Measurements from ENCODE around the gene MYO3B. TPM values are rescaled to one million over a fixed set of nuclear protein-coding genes. Genes with fewer than 3 reads are reported as not detected.

The MYO3B gene
- total and polyA plus RNA-seq, 2 donors (not counting 3 experiments of a cell fraction or from before 2014, with no cell fraction given) = 0.03 TPM; not detected in 1

GRCh38 chr2:170509452-170510193, 331.7 kb downstream of the MYO3B start:
- H3K4me3 ChIP-seq (replicated peaks in 1 of 3; ENCODE audit: insufficient read depth in 1 of 3, low read depth in 1 of 3, low read length in 3 of 3) = no peak overlapping the region
- BruUV-seq (replicated peaks) = no TSS peak
- no peak for DNase-seq (ENCODE audit: low read depth, low spot score)
- no peak for TF ChIP-seq POLR2A (IDR thresholded peaks at IDR 0.05; ENCODE audit: low read depth, low read length)
- TF ChIP-seq GATA2 (IDR thresholded peaks at IDR 0.05; ENCODE audit: insufficient read depth, insufficient read length, low read depth, low read length) = no peak
- TF ChIP-seq JUN (IDR thresholded peaks at IDR 0.05; ENCODE audit: borderline replicate concordance, insufficient read depth, insufficient read length, low read depth) = no peak
- TF ChIP-seq MYC (IDR thresholded peaks at IDR 0.05; ENCODE audit: low read depth, low read length) = no peak
- TF ChIP-seq CTCF (IDR thresholded peaks at IDR 0.05; ENCODE audit: extremely low read depth in 1 of 2, insufficient read depth in 1 of 2, low read depth in 1 of 2, low read length in 2 of 2) = no peak
- no peak for TF ChIP-seq MAX (IDR thresholded peaks at IDR 0.05; ENCODE audit: insufficient read depth, insufficient read length)
- no peak for TF ChIP-seq FOS (IDR thresholded peaks at IDR 0.05; ENCODE audit: borderline replicate concordance, insufficient read depth, low read length)
- TF ChIP-seq POLR2AphosphoS5 (IDR thresholded peaks at IDR 0.05; ENCODE audit: insufficient read depth, low read depth, low read length) = no peak
- no peak for TF ChIP-seq EZH2 (IDR thresholded peaks at IDR 0.05; ENCODE audit: borderline replicate concordance, low read depth, low read length, severe bottlenecking)
- H3K36me3 ChIP-seq (ENCODE audit: control insufficient read depth in 2 of 2, extremely low read depth in 1 of 2, insufficient read depth in 2 of 2, low read length in 2 of 2) = no peaks in the 10 kb centered on the region
- H2AFZ ChIP-seq (ENCODE audit: low read depth, low read length) = no peak overlapping the region
- no peaks in the 10 kb centered on the region for H4K20me1 ChIP-seq (replicated peaks; ENCODE audit: control insufficient read depth, extremely low read depth, insufficient read depth, low read length)
- H3K27ac ChIP-seq (ENCODE audit: insufficient read depth, low read depth, low read length) = no peak overlapping the region
- FAIRE-seq = no peak
- H3K27me3 ChIP-seq (ENCODE audit: control insufficient read depth in 2 of 2, insufficient read depth in 2 of 2, low read length in 2 of 2) = no peaks in the 10 kb centered on the region
- ChIA-PET POLR2A (no interaction called here), CTCF (interaction anchor here (1.2 to 1.3 kb wide), 3 partner anchors 11 to 40 kb away, joined by 3 read pairs; no protein-coding TSS in a partner anchor)
- H3K9ac ChIP-seq (replicated peaks; ENCODE audit: extremely low read depth, insufficient read depth, low read length) = no peak overlapping the region
- no peaks in the 10 kb centered on the region for H3K9me1 ChIP-seq (replicated peaks; ENCODE audit: control insufficient read depth, extremely low read depth, insufficient read depth, low read length)
- no peaks in the 10 kb centered on the region for H3K79me2 ChIP-seq (ENCODE audit: control insufficient read depth, insufficient read depth, low read length)
- intact Hi-C loops (cut with micrococcal nuclease) (no loop called here), dilution Hi-C loops (cut with MboI; ENCODE audit: extremely low pct_ligation_motif_present, low sequenced_read_pairs) (no loop called here)
- H3K4me2 ChIP-seq (ENCODE audit: insufficient read depth, low read length) = no peak overlapping the region
- H3K9me3 ChIP-seq (replicated peaks; ENCODE audit: control insufficient read depth, insufficient read depth, low read length) = no peaks in the 10 kb centered on the region
- peaks cover 20% of the 10 kb centered on the region for H3K4me1 ChIP-seq (ENCODE audit: control insufficient read depth, extremely low read depth, insufficient read depth, low read length)
